GM12872 (cell line): ENCODE measurements around the gene SFXN4.

Source experiments
- CTCF ChIP-seq: IDR thresholded peaks from 3 replicates; pipeline ENCODE4 v1.5.1; 2011; ENCODE audit warnings: low read depth, mild to moderate bottlenecking, low read length, moderate library complexity; ENCODE audit not compliant: insufficient read depth

Gene SFXN4

GRCh38 chr10:119166118-119166500 is 595 bp upstream of the SFXN4 start:
- no peak for TF ChIP-seq CTCF

GRCh38 chr10:119162452-119163092 is 2.9 kb downstream of the SFXN4 start:
- TF ChIP-seq CTCF: no peak

GRCh38 chr10:119161680-119162451 is 3.6 kb downstream of the SFXN4 start:
- TF ChIP-seq CTCF: no peak

- no peak for TF ChIP-seq CTCF
Observed at GRCh38 chr10:119159332-119159731, 6.2 kb downstream of the SFXN4 start.

GRCh38 chr10:119153661-119154060 is 11.9 kb downstream of the SFXN4 start:
- no peak for TF ChIP-seq CTCF

- no peak for TF ChIP-seq CTCF
Observed at GRCh38 chr10:119153041-119153440, 12.5 kb downstream of the SFXN4 start.

- TF ChIP-seq CTCF: 0 out of 3 replicates have a peak, but pooled peaks have one; percentile 6
Observed at GRCh38 chr10:119149729-119150128, 15.8 kb downstream of the SFXN4 start.
